Kidney (tissue), 14 donors: ENCODE data around the gene CDYL. TPM values are rescaled to one million over a fixed set of nuclear protein-coding genes. Genes with fewer than 3 reads are reported as not detected.

Experiments used
- DNase-seq, 5 donors: peaks; one replicate each; pipeline ENCODE4 v3.0.0-alpha.2; 2013 to 2020
- FAIRE-seq: peaks from 2 replicates; lab custom pipeline; 2012; peaks lifted over from hg19 to GRCh38; lab: Jason Lieb, UNC
- H3K27ac ChIP-seq, 2 donors: one replicate each; pipeline ENCODE4 v1.7.0; 2013; ENCODE audit warnings: low read depth in 2 of 2, low read length in 2 of 2, inconsistent platforms in 1 of 2
- H3K27me3 ChIP-seq: one replicate; pipeline ENCODE4 v1.7.1; 2013; ENCODE audit warnings: low read length, inconsistent platforms; ENCODE audit not compliant: control insufficient read depth, insufficient read depth
- H3K36me3 ChIP-seq, 3 donors: one replicate each; pipeline versions ENCODE4 v1.7.0 to v1.7.1; 2013; ENCODE audit warnings: low read length in 3 of 3, control low read depth in 1 of 3, inconsistent platforms in 1 of 3; ENCODE audit not compliant: insufficient read depth in 3 of 3, control insufficient read depth in 2 of 3
- H3K4me1 ChIP-seq, 3 donors: one replicate each; pipeline versions ENCODE4 v1.7.0 to v1.7.1; 2013; ENCODE audit warnings: low read length in 3 of 3, inconsistent platforms in 1 of 3, low read depth in 1 of 3; ENCODE audit not compliant: control insufficient read depth in 2 of 3, insufficient read depth in 2 of 3
- H3K4me3 ChIP-seq, 3 donors: one replicate each; pipeline versions ENCODE4 v1.7.0 to v1.8.1; 2013; ENCODE audit warnings: low read length in 3 of 3, control low read depth in 1 of 3, inconsistent platforms in 1 of 3
- H3K9ac ChIP-seq, 3 donors: one replicate each; pipeline versions ENCODE4 v1.7.0 to v1.7.1; 2013; ENCODE audit warnings: low read length in 3 of 3, control low read depth in 1 of 3, inconsistent platforms in 1 of 3
- H3K9me3 ChIP-seq, 3 donors: one replicate each; pipeline versions ENCODE4 v1.7.0 to v1.7.1; 2013; ENCODE audit warnings: low read length in 3 of 3, control low read depth in 1 of 3, inconsistent platforms in 1 of 3; ENCODE audit not compliant: control insufficient read depth in 2 of 3, insufficient read depth in 1 of 3
- intact Hi-C: fragments of 100-400 bp; cut with DNase I; formaldehyde crosslinking; loops from one replicate; pipeline ENCODE4 v1.11.1; 2022
- polyA plus RNA-seq: library from polyadenylated mRNA; stranded (reverse); fragments of 350-450 nt; fragmentation: Illumina TruSeq; extraction: RNeasy Lipid Tissue Mini Kit (QIAGEN cat#74804); gene quantifications from one replicate; pipeline ENCODE4 v1.2.3, GENCODE V29; 2014; ENCODE audit warnings: low read depth, low replicate concordance; ENCODE audit not compliant: insufficient read depth
- total RNA-seq: library from RNA; stranded (reverse); fragmentation: NEBNext Ultra II Directional; extraction: Animal tissue kit (Norgen Biotek cat#: 25700); gene quantifications from one replicate; pipeline ENCODE4 v1.2.1, GENCODE V29; 2021
- TF ChIP-seq, protein P1 (sequence below): IDR thresholded peaks from 3 replicates; pipeline ENCODE4 v1.5.1; 2012; ENCODE audit warnings: mild to moderate bottlenecking, moderate library complexity, borderline replicate concordance; ENCODE audit not compliant: insufficient read depth; ENCODE audit errors: extremely low read depth
- donor health status: control.
- donor health status: control.
- donor health status: control.
- donor health status: control.
- donor health status: control.
- donor health status: DM: yes; HTN: yes; CAD: no.
- donor health status: Normal renal cell carcinoma (clear cell type).

Gene CDYL
- total and polyA plus RNA-seq, 2 donors from 2014 or later = 7.4 to 46.8 TPM

- intact Hi-C loops = no loop called here
Observed at GRCh38 chr6:4986999-4987398, 210.8 kb downstream of the CDYL start.

GRCh38 chr6:4987432-4987831 lies 211.2 kb downstream of the CDYL start:
- Histone ChIP-seq H3K4me3 (no peak overlapping the region), H3K9me3 (no peaks in the 10 kb centered on the region), H3K27me3 (no peaks in the 10 kb centered on the region), H3K36me3 (no peaks in the 10 kb centered on the region), H3K4me1 (no peaks in the 10 kb centered on the region), H3K9ac (no peak overlapping the region), H3K27ac (no peak overlapping the region)
- FAIRE-seq (no peak), DNase-seq (no peak)
- TF ChIP-seq, protein P1, sequence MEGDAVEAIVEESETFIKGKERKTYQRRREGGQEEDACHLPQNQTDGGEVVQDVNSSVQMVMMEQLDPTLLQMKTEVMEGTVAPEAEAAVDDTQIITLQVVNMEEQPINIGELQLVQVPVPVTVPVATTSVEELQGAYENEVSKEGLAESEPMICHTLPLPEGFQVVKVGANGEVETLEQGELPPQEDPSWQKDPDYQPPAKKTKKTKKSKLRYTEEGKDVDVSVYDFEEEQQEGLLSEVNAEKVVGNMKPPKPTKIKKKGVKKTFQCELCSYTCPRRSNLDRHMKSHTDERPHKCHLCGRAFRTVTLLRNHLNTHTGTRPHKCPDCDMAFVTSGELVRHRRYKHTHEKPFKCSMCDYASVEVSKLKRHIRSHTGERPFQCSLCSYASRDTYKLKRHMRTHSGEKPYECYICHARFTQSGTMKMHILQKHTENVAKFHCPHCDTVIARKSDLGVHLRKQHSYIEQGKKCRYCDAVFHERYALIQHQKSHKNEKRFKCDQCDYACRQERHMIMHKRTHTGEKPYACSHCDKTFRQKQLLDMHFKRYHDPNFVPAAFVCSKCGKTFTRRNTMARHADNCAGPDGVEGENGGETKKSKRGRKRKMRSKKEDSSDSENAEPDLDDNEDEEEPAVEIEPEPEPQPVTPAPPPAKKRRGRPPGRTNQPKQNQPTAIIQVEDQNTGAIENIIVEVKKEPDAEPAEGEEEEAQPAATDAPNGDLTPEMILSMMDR = no peak
- intact Hi-C loops = no loop called here

More at GRCh38 chr6:4986999-4987398, 210.8 kb downstream of the CDYL start:
- Histone ChIP-seq H3K27ac (no peak overlapping the region), H3K4me3 (no peak overlapping the region), H3K27me3 (no peaks in the 10 kb centered on the region), H3K9me3 (no peaks in the 10 kb centered on the region), H3K36me3 (no peaks in the 10 kb centered on the region), H3K9ac (no peak overlapping the region), H3K4me1 (no peaks in the 10 kb centered on the region)
- FAIRE-seq = no peak
- TF ChIP-seq, protein P1 = no peak
- no peak for DNase-seq

GRCh38 chr6:4994741-4995140 lies 218.5 kb downstream of the CDYL start:
- DNase-seq (no peak), FAIRE-seq (no peak)
- Histone ChIP-seq H3K9me3 (no peaks in the 10 kb centered on the region), H3K9ac (no peak overlapping the region), H3K4me1 (no peaks in the 10 kb centered on the region), H3K27me3 (no peaks in the 10 kb centered on the region), H3K27ac (no peak overlapping the region), H3K4me3 (no peak overlapping the region), H3K36me3 (peaks cover 0 to 4% (median 0%) of the 10 kb centered on the region in 3 donors)
- TF ChIP-seq, protein P1 = no peak
- intact Hi-C loops = no loop called here

- FAIRE-seq = no peak
- no peaks in the 10 kb centered on the region for H3K27me3 ChIP-seq
- H3K36me3 ChIP-seq = peaks cover 0 to 4% (median 0%) of the 10 kb centered on the region in 3 donors
- intact Hi-C loops = no loop called here
- no peaks in the 10 kb centered on the region for H3K9me3 ChIP-seq
- no peak overlapping the region for H3K27ac ChIP-seq
- no peak overlapping the region for H3K9ac ChIP-seq
- no peak for DNase-seq
- H3K4me3 ChIP-seq = no peak overlapping the region
- no peaks in the 10 kb centered on the region for H3K4me1 ChIP-seq
- TF ChIP-seq, protein P1 = no peak
Observed at GRCh38 chr6:4997862-4998261, 221.7 kb downstream of the CDYL start.
